HG03378 (cell line): Measurements from ENCODE around the gene SDHAF1.
"Not testable (repeated sequence)": the region's sequence is repeated elsewhere in the genome, so short reads cannot be mapped to it uniquely, and the experiment has no call there.

Experiments
- ATAC-seq: cut with Tn5 transposase; IDR thresholded peaks from one replicate; pipeline ENCODE4 v1.9.1; 2021; ENCODE audit warnings: mild to moderate bottlenecking, moderate library complexity; ENCODE audit not compliant: unreplicated experiment

The SDHAF1 gene, protein sequence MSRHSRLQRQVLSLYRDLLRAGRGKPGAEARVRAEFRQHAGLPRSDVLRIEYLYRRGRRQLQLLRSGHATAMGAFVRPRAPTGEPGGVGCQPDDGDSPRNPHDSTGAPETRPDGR

GRCh38 chr19:35995048-35995993, at the start of gene SDHAF1:
Gene SDHAF1, plus strand, starts transcription at chr19:35995188. Its CDS starts 87 bp downstream, at chr19:35995275.
- peak; percentile 69 for ATAC-seq

DNA sequence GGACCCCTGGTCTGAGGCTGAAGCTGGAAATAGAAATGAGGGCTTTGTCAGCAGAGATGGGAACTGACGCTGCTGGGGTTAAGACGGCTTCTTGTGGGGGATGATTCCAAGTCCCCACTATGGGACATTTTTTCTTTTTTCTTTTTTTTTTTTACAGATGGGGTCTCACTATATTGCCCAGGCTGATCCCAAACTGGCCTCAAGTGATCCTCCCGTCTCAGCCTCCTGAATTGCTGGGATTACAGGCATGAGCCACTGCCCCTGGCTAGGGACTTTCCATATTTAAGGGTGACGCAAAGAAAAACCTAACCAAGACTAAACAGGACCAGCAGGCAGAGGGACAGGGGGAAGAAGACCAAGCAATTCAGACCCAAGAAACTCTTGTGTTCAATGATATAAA, 48.8 kb upstream of the SDHAF1 start:
- ATAC-seq = no peak

DNA sequence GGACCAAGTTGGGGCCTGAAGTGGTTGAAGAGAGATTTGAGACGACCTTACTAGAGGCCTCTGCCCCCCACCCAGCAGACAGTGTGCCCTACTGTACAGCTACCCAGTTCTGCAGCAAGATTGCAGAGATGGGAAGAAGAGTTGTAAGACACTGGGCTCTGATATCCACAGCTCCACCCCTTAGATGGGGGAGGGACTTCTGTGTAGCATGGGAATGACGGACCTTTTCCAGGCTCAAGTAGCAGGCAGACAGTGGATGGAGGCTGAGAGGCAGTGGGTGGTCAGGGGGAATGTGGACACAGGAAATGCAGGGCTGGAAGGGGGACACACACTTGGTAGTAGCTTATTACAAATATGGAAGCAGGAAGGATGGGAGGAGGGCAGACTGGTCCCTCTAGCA, 45.9 kb upstream of the SDHAF1 start:
- ATAC-seq = no peak

- no peak for ATAC-seq
Observed at GRCh38 chr19:35955881-35956634, 38.9 kb upstream of the SDHAF1 start.

GRCh38 chr19:35957411-35957810, 37.6 kb upstream of the SDHAF1 start:
- not testable (repeated sequence) for ATAC-seq

DNA sequence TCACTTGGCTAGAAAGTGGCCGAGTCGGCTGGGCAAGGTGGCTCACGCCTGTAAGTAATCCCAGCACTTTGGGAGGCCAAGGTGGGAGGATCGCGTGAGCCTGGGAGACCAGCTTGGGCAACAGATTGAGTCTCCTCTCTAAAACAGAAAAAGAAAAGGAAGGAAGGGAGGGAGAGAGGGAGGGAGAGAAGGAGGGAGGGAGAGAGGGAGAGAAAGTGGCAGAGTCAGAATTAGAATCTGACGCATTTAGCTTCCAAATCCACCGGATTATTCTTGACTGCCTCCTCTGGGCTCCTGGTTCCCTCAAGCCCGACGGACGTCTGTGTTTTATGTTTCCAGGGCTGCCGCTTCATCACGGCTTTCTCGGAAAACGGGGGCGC, 36.3 kb upstream of the SDHAF1 start:
- no peak for ATAC-seq

GRCh38 chr19:35959040-35959967, 35.7 kb upstream of the SDHAF1 start:
- ATAC-seq = no peak

- ATAC-seq = no peak
Observed at GRCh38 chr19:35959968-35960320, 35.0 kb upstream of the SDHAF1 start.

DNA sequence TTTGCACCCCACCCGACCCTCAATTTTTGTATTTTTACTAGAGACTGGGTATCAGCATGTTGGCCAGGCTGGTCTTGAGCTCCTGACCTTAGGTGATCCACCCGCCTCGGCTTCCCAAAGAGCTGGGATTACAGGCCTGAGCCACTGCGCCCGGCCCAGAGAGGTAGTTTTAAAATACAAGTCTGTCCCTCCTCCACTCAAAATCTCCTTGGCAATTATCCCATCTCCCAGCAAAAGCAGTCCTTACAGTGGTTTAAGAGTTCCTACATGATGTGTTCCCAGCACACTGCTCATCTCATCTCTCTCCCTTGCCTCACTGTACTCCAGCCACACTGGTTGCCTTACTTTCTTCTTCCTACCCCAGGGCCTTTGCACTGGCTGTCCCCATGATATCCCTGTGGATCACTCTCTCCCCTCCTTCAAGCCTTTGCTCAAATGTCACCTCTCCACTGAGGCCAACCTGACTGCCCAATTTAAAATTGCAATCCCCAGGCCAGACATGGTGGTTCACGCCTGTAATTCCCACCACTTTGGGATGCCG, 34.5 kb upstream of the SDHAF1 start:
- no peak for ATAC-seq

GRCh38 chr19:35963514-35963913, 31.5 kb upstream of the SDHAF1 start:
- ATAC-seq = no peak

GRCh38 chr19:35966771-35967170, 28.2 kb upstream of the SDHAF1 start:
- ATAC-seq = no peak

- ATAC-seq = no peak
Observed at GRCh38 chr19:35973487-35973886, 21.5 kb upstream of the SDHAF1 start.

DNA sequence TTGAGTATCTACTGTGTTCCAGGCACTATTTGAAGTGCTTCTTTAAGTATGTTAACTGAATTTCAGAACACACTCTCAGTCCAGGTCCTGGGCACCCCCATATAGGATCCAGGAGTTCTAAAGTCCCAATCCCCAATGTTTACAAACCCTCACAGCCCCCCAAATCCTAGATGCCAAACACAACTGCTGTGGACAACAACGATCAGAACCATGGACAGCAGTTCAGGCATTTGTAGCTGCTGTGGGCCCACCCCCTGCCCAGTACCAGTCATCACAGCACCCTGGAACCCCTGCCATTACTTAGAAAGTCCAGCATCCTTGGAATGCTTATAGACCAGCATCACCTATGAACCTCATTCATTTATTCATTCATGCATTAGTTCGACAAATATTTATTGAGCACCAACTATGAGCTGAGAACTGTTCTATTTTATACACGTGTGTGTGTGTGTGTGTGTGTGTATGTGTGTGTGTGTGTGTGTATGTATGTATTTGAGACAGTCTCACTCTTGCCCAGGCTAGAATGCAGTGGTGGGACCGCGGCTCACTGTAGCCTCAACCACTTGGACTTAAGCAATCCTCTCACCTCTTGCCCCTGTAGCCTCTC, 19.3 kb upstream of the SDHAF1 start:
- no peak for ATAC-seq

GRCh38 chr19:35977446-35978222, 17.4 kb upstream of the SDHAF1 start:
- no peak for ATAC-seq

DNA sequence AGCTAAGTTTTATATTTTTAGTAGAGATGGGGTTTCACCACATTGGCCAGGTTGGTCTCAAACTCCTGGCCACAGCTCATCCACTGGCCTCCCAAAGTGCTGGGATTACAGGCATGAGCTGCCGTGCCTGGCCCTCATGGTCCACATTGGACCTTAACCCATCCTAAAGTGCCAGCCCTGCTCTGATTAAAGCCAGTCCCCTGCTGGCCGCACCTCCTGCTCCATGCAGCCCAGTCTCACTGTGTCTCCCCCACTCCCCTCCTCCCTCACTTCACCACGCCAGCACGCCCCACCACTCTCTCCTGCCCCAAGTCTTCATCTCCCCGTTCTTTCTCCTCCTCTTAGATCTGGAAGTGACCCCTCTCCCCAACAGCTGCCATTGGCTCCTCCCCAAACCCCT, 16.7 kb upstream of the SDHAF1 start:
- no peak for ATAC-seq

GRCh38 chr19:35978832-35979365, 16.1 kb upstream of the SDHAF1 start:
- ATAC-seq = no peak

- ATAC-seq = not testable (repeated sequence)
Observed at GRCh38 chr19:35980997-35981396, 14.0 kb upstream of the SDHAF1 start.

DNA sequence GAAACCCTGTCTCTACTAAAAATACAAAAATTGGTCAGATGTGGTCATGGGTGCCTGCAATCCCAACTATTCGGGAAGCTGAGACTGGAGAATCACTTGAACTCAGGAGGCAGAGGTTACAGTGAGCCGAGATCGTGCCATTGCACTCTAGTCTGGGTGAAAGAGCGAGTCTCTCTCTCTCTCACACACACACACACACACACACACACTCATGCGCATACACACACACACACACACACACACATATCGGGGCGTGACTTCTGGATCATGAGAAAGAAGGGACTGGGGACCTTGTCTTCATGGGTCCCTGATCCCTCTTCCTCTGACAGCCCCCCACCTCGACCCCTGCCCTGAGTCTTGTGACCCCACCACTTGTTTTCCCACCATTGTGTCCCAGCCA, 11.8 kb upstream of the SDHAF1 start:
- ATAC-seq = no peak

DNA sequence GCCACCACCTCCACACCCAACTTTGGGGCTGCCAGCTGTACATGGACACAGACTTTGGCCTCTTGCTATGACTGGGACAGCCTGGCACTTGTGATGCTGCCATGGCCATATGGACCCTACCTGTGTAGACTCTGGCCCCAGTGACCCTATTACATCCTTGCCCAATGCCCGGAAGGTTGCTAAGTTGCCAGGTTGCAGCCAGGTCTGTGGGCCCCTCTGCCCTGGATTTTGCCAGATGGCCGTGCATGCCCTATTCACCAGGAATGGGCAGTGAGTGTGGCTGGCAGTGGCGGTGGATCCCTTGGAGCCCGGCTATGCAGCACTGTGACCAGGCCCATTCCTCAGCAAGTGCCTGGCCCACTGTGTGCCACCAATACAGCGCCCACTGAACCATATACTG, 8.9 kb upstream of the SDHAF1 start:
- ATAC-seq = no peak
